Calu3 (cell line): Measurements from ENCODE around the gene AP3S2. TPM values are rescaled to one million over a fixed set of nuclear protein-coding genes. Genes with fewer than 3 reads are reported as not detected.

Experiments
- BruUV-seq: library from RNA; stranded (reverse); fragments of 400-500 nt; replicated peaks from 2 replicates; lab custom pipeline; 2021; lab: Mats Ljungman, UMichigan
- CTCF ChIA-PET: fragments of 300-600 bp; sonication (Branson Sonifier 250); formaldehyde crosslinking; loops from one replicate; lab custom pipeline; 2022; ENCODE audit warnings: antibody characterized with exemption; lab: Charles Lee
- DNase-seq: peaks from one replicate; pipeline ENCODE4 v3.0.0; 2022
- H3K27ac Mint-ChIP-seq: one replicate; pipeline ENCODE4 v1.8.0; 2022; ENCODE audit warnings: mixed read lengths; ENCODE audit not compliant: unreplicated experiment
- H3K27me3 Mint-ChIP-seq: one replicate; pipeline ENCODE4 v1.8.0; 2022; ENCODE audit warnings: mixed read lengths; ENCODE audit not compliant: unreplicated experiment
- H3K36me3 Mint-ChIP-seq: one replicate; pipeline ENCODE4 v1.8.0; 2022; ENCODE audit warnings: mild to moderate bottlenecking, moderate library complexity, mixed read lengths; ENCODE audit not compliant: insufficient read depth, unreplicated experiment
- H3K4me1 Mint-ChIP-seq: one replicate; pipeline ENCODE4 v1.8.0; 2022; ENCODE audit warnings: mild to moderate bottlenecking, low read depth, mixed read lengths; ENCODE audit not compliant: unreplicated experiment
- H3K4me3 Mint-ChIP-seq: one replicate; pipeline ENCODE4 v1.8.0; 2022; ENCODE audit warnings: mild to moderate bottlenecking, low read depth, moderate library complexity, mixed read lengths; ENCODE audit not compliant: unreplicated experiment
- H3K9me3 Mint-ChIP-seq: one replicate; pipeline ENCODE4 v1.8.0; 2022; ENCODE audit warnings: low read depth, mixed read lengths; ENCODE audit not compliant: unreplicated experiment
- intact Hi-C: fragments of 100-400 bp; cut with micrococcal nuclease; formaldehyde crosslinking; loops from one replicate; pipeline ENCODE4 v1.10.0; 2022; ENCODE audit not compliant: unreplicated experiment
- total RNA-seq: library from RNA; stranded (reverse); gene quantifications from 2 replicates; pipeline ENCODE4 v1.2.3, GENCODE V29; 2022
- TF ChIP-seq, protein P1 (sequence below): fragments of 200-600 bp; IDR thresholded peaks from one replicate; pipeline ENCODE4 v1.8.0; 2022; ENCODE audit warnings: antibody characterized with exemption; ENCODE audit not compliant: unreplicated experiment

AP3S2 gene
- total RNA-seq, 1 experiment from 2014 or later = 46.2 TPM

DNA sequence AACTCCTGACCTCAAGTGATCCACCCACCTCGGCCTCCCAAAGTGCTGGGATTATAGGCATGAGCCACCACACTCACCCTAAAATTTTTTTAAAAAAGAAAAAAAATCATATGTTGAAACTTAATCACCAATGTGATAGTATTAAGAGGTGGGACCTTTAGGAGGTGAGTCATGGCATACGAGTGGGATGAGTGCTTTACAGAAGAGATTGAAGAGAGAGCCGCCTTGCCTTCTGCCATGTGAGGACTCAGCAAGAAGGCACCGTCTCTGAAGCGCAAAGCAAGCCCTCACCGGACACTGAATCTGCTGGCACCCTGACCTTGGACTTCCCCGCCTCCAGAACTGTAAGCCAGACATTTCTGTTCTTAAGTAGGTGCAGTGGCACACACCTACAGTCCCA is 13.5 kb upstream of the AP3S2 start:
- no peak for DNase-seq
- no TSS peak for BruUV-seq
- H3K27me3 Mint-ChIP-seq = no peaks in the 10 kb centered on the region
- TF ChIP-seq, protein P1, sequence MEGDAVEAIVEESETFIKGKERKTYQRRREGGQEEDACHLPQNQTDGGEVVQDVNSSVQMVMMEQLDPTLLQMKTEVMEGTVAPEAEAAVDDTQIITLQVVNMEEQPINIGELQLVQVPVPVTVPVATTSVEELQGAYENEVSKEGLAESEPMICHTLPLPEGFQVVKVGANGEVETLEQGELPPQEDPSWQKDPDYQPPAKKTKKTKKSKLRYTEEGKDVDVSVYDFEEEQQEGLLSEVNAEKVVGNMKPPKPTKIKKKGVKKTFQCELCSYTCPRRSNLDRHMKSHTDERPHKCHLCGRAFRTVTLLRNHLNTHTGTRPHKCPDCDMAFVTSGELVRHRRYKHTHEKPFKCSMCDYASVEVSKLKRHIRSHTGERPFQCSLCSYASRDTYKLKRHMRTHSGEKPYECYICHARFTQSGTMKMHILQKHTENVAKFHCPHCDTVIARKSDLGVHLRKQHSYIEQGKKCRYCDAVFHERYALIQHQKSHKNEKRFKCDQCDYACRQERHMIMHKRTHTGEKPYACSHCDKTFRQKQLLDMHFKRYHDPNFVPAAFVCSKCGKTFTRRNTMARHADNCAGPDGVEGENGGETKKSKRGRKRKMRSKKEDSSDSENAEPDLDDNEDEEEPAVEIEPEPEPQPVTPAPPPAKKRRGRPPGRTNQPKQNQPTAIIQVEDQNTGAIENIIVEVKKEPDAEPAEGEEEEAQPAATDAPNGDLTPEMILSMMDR = no peak
- no peak overlapping the region for H3K27ac Mint-ChIP-seq
- no peak overlapping the region for H3K4me3 Mint-ChIP-seq
- H3K9me3 Mint-ChIP-seq = no peaks in the 10 kb centered on the region
- CTCF ChIA-PET = interaction anchor here (0.6 to 0.7 kb wide), 2 partner anchors 12 to 45 kb away, joined by 5 to 11 read pairs; no protein-coding TSS in a partner anchor
- H3K36me3 Mint-ChIP-seq = peaks cover 3% of the 10 kb centered on the region
- peaks cover 14% of the 10 kb centered on the region for H3K4me1 Mint-ChIP-seq
- intact Hi-C loops = no loop called here

DNA sequence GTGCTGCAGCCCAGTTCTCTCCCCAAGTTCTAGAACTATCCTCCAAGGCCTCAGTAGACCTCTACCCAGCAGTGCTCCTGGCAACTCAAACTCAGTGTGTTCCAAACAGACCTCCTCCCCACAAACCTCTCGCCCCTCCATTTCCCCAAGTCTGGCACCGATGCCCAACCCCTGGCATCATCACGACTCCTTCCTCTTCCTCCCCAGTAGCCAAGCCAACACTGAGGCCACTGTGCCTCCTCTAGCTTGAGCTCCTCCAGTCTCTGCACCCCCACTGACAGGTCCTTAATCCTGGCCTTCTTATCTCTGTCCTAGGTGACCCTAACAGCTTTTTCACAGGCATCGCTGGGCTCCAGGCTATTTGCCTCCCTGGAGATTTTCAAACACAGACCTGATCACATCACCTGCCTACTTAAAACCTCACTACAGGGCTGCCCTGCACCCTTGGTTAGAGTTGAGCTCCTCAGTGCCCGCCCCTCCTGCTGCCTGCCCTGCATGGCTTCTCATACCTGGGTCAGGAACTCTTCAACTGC is 12.1 kb upstream of the AP3S2 start:
- DNase-seq = no peak
- no peak overlapping the region for H3K27ac Mint-ChIP-seq
- no peaks in the 10 kb centered on the region for H3K27me3 Mint-ChIP-seq
- BruUV-seq = no TSS peak
- CTCF ChIA-PET = no interaction called here
- H3K36me3 Mint-ChIP-seq = no peaks in the 10 kb centered on the region
- TF ChIP-seq, protein P1 = no peak
- H3K4me1 Mint-ChIP-seq = peaks cover under 1% of the 10 kb centered on the region
- intact Hi-C loops = no loop called here
- H3K4me3 Mint-ChIP-seq = no peak overlapping the region
- H3K9me3 Mint-ChIP-seq = no peaks in the 10 kb centered on the region

DNA sequence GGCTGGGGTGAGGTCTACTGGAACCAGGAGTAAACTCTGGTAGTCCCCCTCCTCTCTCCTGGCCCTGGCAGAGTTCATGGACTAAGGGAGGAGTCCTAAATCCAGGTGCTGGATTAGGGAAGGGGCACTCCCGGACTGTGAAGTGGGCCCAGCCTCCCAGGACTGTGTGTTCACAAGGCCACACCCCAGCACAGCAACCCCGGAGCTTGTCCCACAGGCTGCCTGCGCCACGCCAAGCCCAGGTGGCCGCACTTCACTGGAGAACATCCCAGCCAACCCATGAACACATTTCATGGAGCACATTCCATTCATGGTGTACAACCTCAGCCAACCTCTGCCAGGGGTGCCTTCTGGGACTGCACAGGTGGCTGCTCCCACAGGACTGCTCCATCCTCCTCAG is 10.7 kb upstream of the AP3S2 start:
- TF ChIP-seq, protein P1 = no peak
- Mint-ChIP-seq H3K4me1 (no peaks in the 10 kb centered on the region), H3K27me3 (no peaks in the 10 kb centered on the region), H3K9me3 (no peaks in the 10 kb centered on the region), H3K36me3 (no peaks in the 10 kb centered on the region), H3K27ac (no peak overlapping the region), H3K4me3 (no peak overlapping the region)
- no TSS peak for BruUV-seq
- CTCF ChIA-PET = no interaction called here
- intact Hi-C loops = no loop called here
- no peak for DNase-seq

DNA sequence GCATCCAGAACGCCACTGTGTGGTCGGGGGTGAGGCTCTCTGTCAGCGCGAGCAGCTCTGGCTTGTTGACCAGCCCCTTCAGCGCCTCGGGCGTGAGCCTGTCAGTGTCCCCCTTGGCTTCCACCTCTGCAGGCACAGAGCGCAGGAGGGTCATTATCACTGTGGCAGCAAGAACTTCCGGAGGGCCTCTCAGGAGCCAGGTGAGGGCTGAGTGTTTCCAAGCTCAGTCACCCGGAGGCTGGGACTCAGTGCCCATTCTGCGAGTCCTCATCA is 10.0 kb upstream of the AP3S2 start:
- H3K4me1 Mint-ChIP-seq = no peaks in the 10 kb centered on the region
- no peak for DNase-seq
- H3K36me3 Mint-ChIP-seq = no peaks in the 10 kb centered on the region
- TF ChIP-seq, protein P1 = no peak
- H3K27me3 Mint-ChIP-seq = no peaks in the 10 kb centered on the region
- no TSS peak for BruUV-seq
- intact Hi-C loops = no loop called here
- no peak overlapping the region for H3K4me3 Mint-ChIP-seq
- H3K9me3 Mint-ChIP-seq = no peaks in the 10 kb centered on the region
- CTCF ChIA-PET = no interaction called here
- H3K27ac Mint-ChIP-seq = no peak overlapping the region
